Measurements from ENCODE around the gene NXPH4. TPM values are rescaled to one million over a fixed set of nuclear protein-coding genes. Genes with fewer than 3 reads are reported as not detected.
A peak's percentile ranks its signal among the peaks of the same experiment; 100 is the strongest.

The NXPH4 gene
- total RNA-seq, 2 experiments from 2014 or later: 5.3 to 10.5 TPM

- Histone ChIP-seq H2AFZ (ENCODE audit: low read length) (no peak overlapping the region), H4K20me1 (ENCODE audit: insufficient read depth, low read length) (no peaks in the 10 kb centered on the region), H3K4me1 (ENCODE audit: insufficient read depth, low read length, poor library complexity, severe bottlenecking) (peaks cover 7% of the 10 kb centered on the region), H3K4me2 (ENCODE audit: low read length) (no peak overlapping the region), H3K9me3 (ENCODE audit: low read length) (no peaks in the 10 kb centered on the region), H3K79me2 (ENCODE audit: insufficient read depth, low read depth, low read length) (no peaks in the 10 kb centered on the region), H3K4me3 (ENCODE audit: low read depth, low read length, poor library complexity, severe bottlenecking) (no peak overlapping the region), H3K9me2 (ENCODE audit: insufficient read depth, low read length) (no peaks in the 10 kb centered on the region), H3K36me3 (ENCODE audit: insufficient read depth, low read length) (no peaks in the 10 kb centered on the region), H3K27ac (ENCODE audit: low read depth, low read length, poor library complexity, severe bottlenecking) (no peak overlapping the region)
- no peak for TF ChIP-seq CTCF (conservative IDR thresholded peaks at IDR 0.05; ENCODE audit: low read length)
- ChIA-PET CTCF (ENCODE audit: unreplicated experiment) (no interaction called here), POLR2A (interaction anchor here (0.6 to 1.1 kb wide), 3 partner anchors 10 to 21 kb away, joined by 3 to 5 read pairs (median 3); no protein-coding TSS in a partner anchor)
- intact Hi-C loops (cut with micrococcal nuclease; ENCODE audit: unreplicated experiment): no loop called here
- BruUV-seq (replicated peaks): no TSS peak
- DNase-seq (ENCODE audit: low spot score): no peak
Measured at GRCh38 chr12:57250541-57250940, 33.9 kb downstream of the NXPH4 start.

- Histone ChIP-seq H3K9me3 (ENCODE audit: low read length) (no peaks in the 10 kb centered on the region), H2AFZ (ENCODE audit: low read length) (no peak within 1 kb of the TSS), H3K9me2 (ENCODE audit: insufficient read depth, low read length) (no peaks in the 10 kb centered on the region), H3K36me3 (ENCODE audit: insufficient read depth, low read length) (peaks cover 3% of the 10 kb centered on the region; the same call in 1 of the 2 replicates), H3K79me2 (ENCODE audit: insufficient read depth, low read depth, low read length) (no peaks in the 10 kb centered on the region), H3K4me1 (ENCODE audit: insufficient read depth, low read length, poor library complexity, severe bottlenecking) (peaks cover 7% of the 10 kb centered on the region), H3K4me2 (ENCODE audit: low read length) (no peak within 1 kb of the TSS), H3K4me3 (ENCODE audit: low read depth, low read length, poor library complexity, severe bottlenecking) (no peak within 1 kb of the TSS), H3K27ac (ENCODE audit: low read depth, low read length, poor library complexity, severe bottlenecking) (no peak within 1 kb of the TSS), H4K20me1 (ENCODE audit: insufficient read depth, low read length) (no peaks in the 10 kb centered on the region)
- TF ChIP-seq CTCF (conservative IDR thresholded peaks at IDR 0.05; ENCODE audit: low read length) (no peak), EZH2phosphoT487 (IDR thresholded peaks at IDR 0.05; ENCODE audit: borderline replicate concordance, low read depth, low read length) (no peak)
- ChIA-PET CTCF (ENCODE audit: unreplicated experiment) (interaction anchor here (0.6 kb wide), 1 partner anchor 65 kb away, joined by 4 read pairs; no protein-coding TSS in a partner anchor), POLR2A (interaction anchor here (0.6 to 1.0 kb wide), 3 partner anchors 10 to 202 kb away, joined by 3 to 5 read pairs (median 4); no protein-coding TSS in a partner anchor)
- no TSS peak for BruUV-seq (replicated peaks)
- DNase-seq (ENCODE audit: low spot score): no peak
- intact Hi-C loops (cut with micrococcal nuclease; ENCODE audit: unreplicated experiment): no loop called here
Measured at GRCh38 chr12:57250956-57251355, 34.4 kb downstream of the NXPH4 start, which contains the start of gene STAC3. Gene STAC3 (minus strand): TSS chr12:57251187. CDS start chr12:57249636, 1,551 bp downstream.

- Histone ChIP-seq H3K79me2 (ENCODE audit: insufficient read depth, low read depth, low read length) (no peaks in the 10 kb centered on the region), H2AFZ (ENCODE audit: low read length) (no peak overlapping the region), H3K9me3 (ENCODE audit: low read length) (no peaks in the 10 kb centered on the region), H3K9me2 (ENCODE audit: insufficient read depth, low read length) (no peaks in the 10 kb centered on the region), H3K4me3 (ENCODE audit: low read depth, low read length, poor library complexity, severe bottlenecking) (no peak overlapping the region), H4K20me1 (ENCODE audit: insufficient read depth, low read length) (no peaks in the 10 kb centered on the region), H3K36me3 (ENCODE audit: insufficient read depth, low read length) (peaks cover 32% of the 10 kb centered on the region), H3K4me2 (ENCODE audit: low read length) (no peak overlapping the region), H3K4me1 (ENCODE audit: insufficient read depth, low read length, poor library complexity, severe bottlenecking) (no peaks in the 10 kb centered on the region), H3K27ac (ENCODE audit: low read depth, low read length, poor library complexity, severe bottlenecking) (no peak overlapping the region)
- intact Hi-C loops (cut with micrococcal nuclease; ENCODE audit: unreplicated experiment): no loop called here
- TF ChIP-seq EZH2phosphoT487 (IDR thresholded peaks at IDR 0.05; ENCODE audit: borderline replicate concordance, low read depth, low read length) (no peak), CTCF (conservative IDR thresholded peaks at IDR 0.05; ENCODE audit: low read length) (no peak)
- POLR2A ChIA-PET: no interaction called here
- DNase-seq (ENCODE audit: low spot score): no peak
- CTCF ChIA-PET (ENCODE audit: unreplicated experiment): no interaction called here
- TSS peak; percentile 52 for BruUV-seq (replicated peaks)
Measured at GRCh38 chr12:57254506-57255280, 38.1 kb downstream of the NXPH4 start.
